HepG2 (cell line): ENCODE measurements around the gene VPREB1.

Experiments used
- ATF1 ChIP-seq: IDR thresholded peaks from 2 replicates; pipeline ENCODE4 v1.6.1; 2016; ENCODE audit warnings: mild to moderate bottlenecking, control low read depth
- ZBTB7A ChIP-seq: sonication (generic); formaldehyde crosslinking; IDR thresholded peaks from 2 replicates; pipeline ENCODE4 v1.8.0; 2022; ENCODE audit warnings: mild to moderate bottlenecking, missing genetic modification reagents
- ZFX ChIP-seq: sonication (generic); formaldehyde crosslinking; IDR thresholded peaks from 2 replicates; pipeline ENCODE4 v1.4.0; 2020; ENCODE audit warnings: mild to moderate bottlenecking, low read depth, missing genetic modification reagents, moderate library complexity
- TF ChIP-seq, protein P1 (sequence below): sonication (generic); formaldehyde crosslinking; IDR thresholded peaks from 2 replicates; pipeline ENCODE4 v1.5.0; 2020; ENCODE audit warnings: mild to moderate bottlenecking, missing genetic modification reagents, moderate library complexity

- TF ChIP-seq, protein P1, sequence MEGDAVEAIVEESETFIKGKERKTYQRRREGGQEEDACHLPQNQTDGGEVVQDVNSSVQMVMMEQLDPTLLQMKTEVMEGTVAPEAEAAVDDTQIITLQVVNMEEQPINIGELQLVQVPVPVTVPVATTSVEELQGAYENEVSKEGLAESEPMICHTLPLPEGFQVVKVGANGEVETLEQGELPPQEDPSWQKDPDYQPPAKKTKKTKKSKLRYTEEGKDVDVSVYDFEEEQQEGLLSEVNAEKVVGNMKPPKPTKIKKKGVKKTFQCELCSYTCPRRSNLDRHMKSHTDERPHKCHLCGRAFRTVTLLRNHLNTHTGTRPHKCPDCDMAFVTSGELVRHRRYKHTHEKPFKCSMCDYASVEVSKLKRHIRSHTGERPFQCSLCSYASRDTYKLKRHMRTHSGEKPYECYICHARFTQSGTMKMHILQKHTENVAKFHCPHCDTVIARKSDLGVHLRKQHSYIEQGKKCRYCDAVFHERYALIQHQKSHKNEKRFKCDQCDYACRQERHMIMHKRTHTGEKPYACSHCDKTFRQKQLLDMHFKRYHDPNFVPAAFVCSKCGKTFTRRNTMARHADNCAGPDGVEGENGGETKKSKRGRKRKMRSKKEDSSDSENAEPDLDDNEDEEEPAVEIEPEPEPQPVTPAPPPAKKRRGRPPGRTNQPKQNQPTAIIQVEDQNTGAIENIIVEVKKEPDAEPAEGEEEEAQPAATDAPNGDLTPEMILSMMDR (CRISPR knock-in tag), result no peak
- no peak for TF ChIP-seq ATF1 (CRISPR knock-in tag)
- TF ChIP-seq ZBTB7A, result no peak
- no peak for TF ChIP-seq ZFX (CRISPR knock-in tag)
Measured at GRCh38 chr22:22244316-22245250, at the start of gene VPREB1.
